NT2/D1 (cell line): Measurements from ENCODE around the gene B3GNT9.

Experiments
- DNase-seq: peaks from one replicate; pipeline ENCODE4 v3.0.0-alpha.2; 2011; ENCODE audit warnings: low read depth, low spot score
- H3K27me3 ChIP-seq: 2 replicates; pipeline ENCODE4 v1.6.0; 2011; ENCODE audit warnings: mild to moderate bottlenecking; ENCODE audit not compliant: insufficient read length, insufficient read depth
- H3K36me3 ChIP-seq: 2 replicates; pipeline ENCODE4 v1.6.1; 2011; ENCODE audit warnings: mild to moderate bottlenecking, low read length, mixed read lengths; ENCODE audit not compliant: insufficient read depth, insufficient read length
- H3K4me1 ChIP-seq: 2 replicates; pipeline ENCODE4 v1.5.1; 2011; ENCODE audit not compliant: insufficient read depth, insufficient read length
- H3K4me3 ChIP-seq: 2 replicates; pipeline ENCODE4 v1.5.1; 2011; ENCODE audit warnings: low read depth; ENCODE audit not compliant: insufficient read length
- H3K9ac ChIP-seq: 2 replicates; pipeline ENCODE4 v1.6.0; 2011; ENCODE audit warnings: low read depth; ENCODE audit not compliant: insufficient read length
- H3K9me3 ChIP-seq: 2 replicates; pipeline ENCODE4 v1.5.1; 2011; ENCODE audit warnings: mild to moderate bottlenecking, low read length; ENCODE audit not compliant: insufficient read depth
- SUZ12 ChIP-seq: IDR thresholded peaks from 2 replicates; pipeline ENCODE4 v1.6.1; 2011; ENCODE audit not compliant: insufficient read length, insufficient read depth; ENCODE audit errors: extremely low read depth
- YY1 ChIP-seq: IDR thresholded peaks from 2 replicates; pipeline ENCODE4 v1.6.1; 2011; ENCODE audit not compliant: insufficient read length, insufficient read depth
- ZNF274 ChIP-seq: IDR thresholded peaks from 2 replicates; pipeline ENCODE4 v1.6.1; 2011; ENCODE audit warnings: mild to moderate bottlenecking, low read depth, low read length

B3GNT9 gene

DNA sequence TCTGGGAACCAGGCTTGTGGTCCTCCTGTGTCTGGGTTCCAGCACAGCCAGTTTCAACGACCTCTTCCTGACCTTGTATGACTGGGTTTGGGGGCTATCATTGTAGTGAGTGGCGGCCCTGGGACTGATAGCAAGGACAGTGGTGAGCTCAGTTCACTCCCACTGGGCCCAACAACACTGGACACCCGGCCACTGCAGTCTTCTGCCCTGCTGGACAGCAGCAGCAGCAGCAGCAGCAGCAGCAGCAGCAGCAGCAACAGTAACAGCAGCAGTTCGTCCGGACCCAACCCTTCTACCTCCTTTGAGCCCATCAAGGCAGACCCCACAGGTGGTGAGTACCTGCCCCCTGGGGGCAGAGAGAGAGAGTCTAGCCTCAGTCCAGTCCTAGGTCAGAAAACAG is 44.9 kb upstream of the B3GNT9 start:
- H3K4me3 ChIP-seq = no peak overlapping the region
- H3K27me3 ChIP-seq = no peaks in the 10 kb centered on the region
- peaks cover 79% of the 10 kb centered on the region for H3K36me3 ChIP-seq
- peaks cover 9% of the 10 kb centered on the region for H3K4me1 ChIP-seq
- H3K9me3 ChIP-seq = no peaks in the 10 kb centered on the region
- TF ChIP-seq YY1 (no peak), SUZ12 (no peak), ZNF274 (no peak)
- DNase-seq = no peak
- no peak overlapping the region for H3K9ac ChIP-seq

DNA sequence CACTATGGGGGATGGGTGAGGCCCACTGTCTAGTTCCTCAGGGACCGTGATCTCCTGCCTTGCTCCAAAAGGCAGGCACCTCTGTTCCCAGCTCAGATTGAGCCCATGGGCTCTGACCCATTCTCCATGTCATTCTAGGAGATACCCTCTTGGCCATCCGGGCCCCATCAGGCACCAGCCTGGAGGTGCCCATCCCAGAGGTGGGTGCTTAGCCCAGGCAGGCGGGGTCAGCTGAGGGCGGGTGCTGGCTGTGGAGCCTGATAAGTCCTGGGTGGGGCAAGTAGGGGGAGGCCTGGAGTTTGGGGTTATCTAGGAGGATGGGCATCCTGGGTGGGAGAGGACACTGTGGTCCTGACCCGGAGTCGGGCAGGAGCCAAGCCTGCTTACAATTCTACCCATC is 43.5 kb upstream of the B3GNT9 start:
- Histone ChIP-seq H3K9ac (no peak overlapping the region), H3K36me3 (peaks cover 66% of the 10 kb centered on the region), H3K4me3 (no peak overlapping the region), H3K27me3 (no peaks in the 10 kb centered on the region), H3K4me1 (peaks cover 11% of the 10 kb centered on the region), H3K9me3 (no peaks in the 10 kb centered on the region)
- TF ChIP-seq YY1 = no peak
- TF ChIP-seq SUZ12 = no peak
- no peak for TF ChIP-seq ZNF274
- DNase-seq = no peak

DNA sequence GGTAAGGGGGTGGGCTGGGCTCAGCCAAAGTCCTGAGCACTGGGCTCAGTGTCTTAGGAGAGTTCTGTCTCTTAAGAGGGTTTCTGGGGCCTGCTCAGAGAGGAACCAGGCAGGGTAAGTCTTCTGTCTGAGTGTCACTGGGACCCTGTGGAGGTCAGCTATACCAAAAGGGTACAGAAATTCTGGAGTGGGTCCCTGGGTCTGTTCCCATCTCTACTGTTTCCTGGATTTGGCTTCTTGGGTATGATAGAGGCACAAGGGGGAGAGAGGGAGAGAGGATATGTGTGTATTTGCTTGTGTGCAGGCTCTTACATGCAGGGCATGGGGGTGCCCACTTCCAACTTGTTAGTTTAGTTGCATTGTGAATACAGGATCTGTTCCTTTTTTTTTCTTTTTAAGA is 42.7 kb upstream of the B3GNT9 start:
- peak overlapping the region; percentile 100 for H3K4me3 ChIP-seq
- peaks cover 61% of the 10 kb centered on the region for H3K36me3 ChIP-seq
- peak overlapping the region; percentile 100 for H3K9ac ChIP-seq
- TF ChIP-seq SUZ12 = no peak
- no peak for TF ChIP-seq YY1
- TF ChIP-seq ZNF274 = no peak
- no peaks in the 10 kb centered on the region for H3K9me3 ChIP-seq
- DNase-seq = no peak
- no peaks in the 10 kb centered on the region for H3K27me3 ChIP-seq
- peaks cover 11% of the 10 kb centered on the region for H3K4me1 ChIP-seq

DNA sequence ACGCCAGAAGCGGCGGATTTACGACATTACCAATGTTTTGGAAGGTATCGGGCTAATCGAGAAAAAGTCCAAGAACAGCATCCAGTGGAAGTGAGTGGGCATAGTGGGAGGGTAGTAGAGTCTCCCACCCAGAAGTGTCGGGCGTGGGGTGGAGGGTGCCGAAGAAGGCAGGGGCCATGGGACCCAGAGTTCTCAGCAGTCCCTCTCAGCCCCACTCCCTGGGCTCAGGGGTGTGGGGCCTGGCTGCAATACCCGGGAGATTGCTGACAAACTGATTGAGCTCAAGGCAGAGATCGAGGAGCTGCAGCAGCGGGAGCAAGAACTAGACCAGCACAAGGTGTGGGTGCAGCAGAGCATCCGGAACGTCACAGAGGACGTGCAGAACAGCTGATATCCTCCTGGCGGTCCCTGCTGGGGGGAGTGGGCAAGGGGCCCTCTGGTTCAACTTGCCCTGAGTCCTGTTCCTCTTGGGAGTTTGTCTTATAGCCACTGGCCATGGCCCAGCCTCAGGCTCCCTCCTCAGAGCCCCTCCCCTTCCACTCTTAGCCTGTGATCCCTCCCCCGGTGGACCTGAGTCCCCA is 42.1 kb upstream of the B3GNT9 start:
- Histone ChIP-seq H3K36me3 (peaks cover 54% of the 10 kb centered on the region), H3K9ac (peak overlapping the region; percentile 100), H3K9me3 (no peaks in the 10 kb centered on the region), H3K4me3 (peak overlapping the region; percentile 100), H3K4me1 (peaks cover 11% of the 10 kb centered on the region), H3K27me3 (no peaks in the 10 kb centered on the region)
- DNase-seq = no peak
- no peak for TF ChIP-seq SUZ12
- no peak for TF ChIP-seq ZNF274
- no peak for TF ChIP-seq YY1

DNA sequence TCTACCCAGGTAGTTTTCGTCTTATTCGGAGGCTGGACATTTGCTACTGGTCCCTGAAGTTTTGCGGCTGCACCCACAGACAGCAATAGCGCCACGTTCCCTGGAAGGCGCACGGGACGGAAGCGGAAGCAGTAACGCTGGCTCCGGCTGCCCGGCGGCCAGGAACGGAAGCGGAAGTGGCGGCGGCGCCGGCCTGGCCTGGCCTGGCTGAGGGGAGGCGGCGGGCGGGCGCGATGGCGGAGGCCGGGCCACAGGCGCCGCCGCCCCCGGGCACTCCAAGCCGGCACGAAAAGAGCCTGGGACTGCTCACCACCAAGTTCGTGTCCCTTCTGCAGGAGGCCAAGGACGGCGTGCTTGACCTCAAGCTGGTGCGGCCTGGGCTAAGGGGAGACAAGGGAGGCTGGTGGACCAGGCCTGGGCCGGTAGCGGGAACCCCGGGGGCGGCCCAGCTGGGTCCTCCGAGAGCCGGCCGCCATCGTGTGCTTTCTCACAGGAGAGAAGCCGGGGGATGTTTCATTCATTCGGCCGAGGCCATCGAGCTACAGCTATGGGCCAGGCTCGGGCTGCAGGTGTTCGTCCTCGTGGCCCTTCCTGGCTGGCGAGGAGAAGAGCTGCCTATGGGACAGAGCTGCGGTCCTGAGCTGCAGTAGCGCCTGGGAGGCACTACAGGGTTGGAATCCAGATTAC is 41.3 kb upstream of the B3GNT9 start, which contains the start of gene E2F4:
Gene E2F4, plus strand, starts transcription at position 161 of the 687 bp plus-strand sequence. Its CDS starts 73 bp downstream, at position 234.
- DNase-seq = peak; percentile 80
- peaks cover 16% of the 10 kb centered on the region for H3K4me1 ChIP-seq
- H3K9ac ChIP-seq = peak within 1 kb of the TSS; percentile 100
- peaks cover 47% of the 10 kb centered on the region for H3K36me3 ChIP-seq
- TF ChIP-seq SUZ12 = peak; percentile 82
- TF ChIP-seq ZNF274 = no peak
- no peaks in the 10 kb centered on the region for H3K9me3 ChIP-seq
- no peaks in the 10 kb centered on the region for H3K27me3 ChIP-seq
- H3K4me3 ChIP-seq = peak within 1 kb of the TSS; percentile 100

DNA sequence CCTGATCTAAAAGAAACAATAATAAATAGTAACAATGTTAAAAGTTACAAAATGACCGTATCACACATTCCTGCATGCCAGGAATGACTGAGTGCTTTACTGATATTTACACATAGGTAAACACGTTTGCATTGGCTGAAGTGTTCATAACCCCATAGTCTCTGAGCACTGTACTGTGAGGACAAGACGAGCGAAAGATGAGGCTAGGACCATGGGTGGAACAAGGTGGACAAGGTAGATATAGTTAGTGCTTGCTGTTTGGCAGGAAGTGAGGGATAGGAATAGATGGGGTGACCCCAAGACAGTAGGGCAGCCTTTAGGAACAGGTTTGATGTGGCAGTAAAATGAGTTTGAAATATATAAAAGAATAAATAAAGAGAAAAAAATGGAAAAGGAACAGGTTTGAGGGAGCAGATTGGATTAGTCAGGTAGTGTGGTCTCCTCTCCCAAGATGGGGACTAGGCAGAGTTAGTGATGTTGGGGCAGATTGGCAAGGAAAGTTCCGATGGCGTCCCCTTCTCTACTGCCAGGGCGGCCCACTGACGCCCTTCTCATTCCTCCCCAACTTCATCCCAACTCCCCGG is 40.7 kb upstream of the B3GNT9 start:
- H3K27me3 ChIP-seq = no peaks in the 10 kb centered on the region
- no peak for DNase-seq
- H3K9me3 ChIP-seq = no peaks in the 10 kb centered on the region
- no peak for TF ChIP-seq ZNF274
- TF ChIP-seq YY1 = no peak
- no peak for TF ChIP-seq SUZ12
- no peak overlapping the region for H3K9ac ChIP-seq
- H3K4me1 ChIP-seq = peaks cover 22% of the 10 kb centered on the region
- peaks cover 41% of the 10 kb centered on the region for H3K36me3 ChIP-seq
- peak overlapping the region; percentile 100 for H3K4me3 ChIP-seq
